GM10248 (cell line): Measurements from ENCODE around the gene NKX6-1.
A peak's percentile ranks its signal among the peaks of the same experiment; 100 is the strongest.

ENCODE experiments used
- CTCF ChIA-PET: fragments of 300-600 bp; sonication (Branson Sonifier 250); formaldehyde crosslinking; extraction: SDS; loops from one replicate; lab custom pipeline; 2021; ENCODE audit warnings: antibody characterized with exemption; lab: Yijun Ruan, JAX
- POLR2A ChIA-PET: fragments of 350-650 bp; sonication (Branson Sonifier 250); formaldehyde crosslinking; extraction: SDS; loops from one replicate; lab custom pipeline; 2020; ENCODE audit warnings: antibody characterized with exemption; lab: Yijun Ruan, JAX
- DNase-seq: peaks from one replicate; pipeline ENCODE4 v3.0.0; 2012; ENCODE audit errors: extremely low spot score
- TF ChIP-seq, protein P1 (sequence below): IDR thresholded peaks from 2 replicates; pipeline ENCODE4 v1.5.1; 2012; ENCODE audit warnings: mild to moderate bottlenecking, low read depth; ENCODE audit errors: extremely low read depth, missing control alignments, control extremely low read depth

The NKX6-1 gene

DNA sequence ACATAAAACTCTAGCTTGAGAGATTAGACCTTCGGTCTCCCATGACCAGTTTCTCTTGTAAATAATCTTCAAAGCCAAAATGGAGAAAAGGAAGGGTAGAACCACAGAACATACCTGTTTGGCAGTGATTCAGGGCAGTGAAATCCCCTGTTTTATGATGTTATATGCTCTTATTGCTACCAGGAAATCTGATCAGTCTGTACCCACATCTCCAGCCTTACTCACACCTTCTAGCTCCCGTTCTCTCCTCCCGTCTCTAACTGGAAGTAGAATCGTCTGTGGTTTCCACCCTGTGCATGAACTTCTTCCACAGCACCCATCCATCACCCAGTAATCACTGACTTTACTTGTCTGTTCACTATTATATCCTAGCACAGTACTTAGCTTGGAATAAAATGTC lies 42.9 kb downstream of the NKX6-1 start:
- CTCF ChIA-PET, result no interaction called here
- TF ChIP-seq, protein P1, sequence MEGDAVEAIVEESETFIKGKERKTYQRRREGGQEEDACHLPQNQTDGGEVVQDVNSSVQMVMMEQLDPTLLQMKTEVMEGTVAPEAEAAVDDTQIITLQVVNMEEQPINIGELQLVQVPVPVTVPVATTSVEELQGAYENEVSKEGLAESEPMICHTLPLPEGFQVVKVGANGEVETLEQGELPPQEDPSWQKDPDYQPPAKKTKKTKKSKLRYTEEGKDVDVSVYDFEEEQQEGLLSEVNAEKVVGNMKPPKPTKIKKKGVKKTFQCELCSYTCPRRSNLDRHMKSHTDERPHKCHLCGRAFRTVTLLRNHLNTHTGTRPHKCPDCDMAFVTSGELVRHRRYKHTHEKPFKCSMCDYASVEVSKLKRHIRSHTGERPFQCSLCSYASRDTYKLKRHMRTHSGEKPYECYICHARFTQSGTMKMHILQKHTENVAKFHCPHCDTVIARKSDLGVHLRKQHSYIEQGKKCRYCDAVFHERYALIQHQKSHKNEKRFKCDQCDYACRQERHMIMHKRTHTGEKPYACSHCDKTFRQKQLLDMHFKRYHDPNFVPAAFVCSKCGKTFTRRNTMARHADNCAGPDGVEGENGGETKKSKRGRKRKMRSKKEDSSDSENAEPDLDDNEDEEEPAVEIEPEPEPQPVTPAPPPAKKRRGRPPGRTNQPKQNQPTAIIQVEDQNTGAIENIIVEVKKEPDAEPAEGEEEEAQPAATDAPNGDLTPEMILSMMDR, result no peak
- POLR2A ChIA-PET, result no interaction called here
- no peak for DNase-seq

- CTCF ChIA-PET, result no interaction called here
- TF ChIP-seq, protein P1, result no peak
- DNase-seq, result no peak
- POLR2A ChIA-PET, result no interaction called here
Observed at GRCh38 chr4:84455697-84456096, 43.4 kb downstream of the NKX6-1 start.

DNA sequence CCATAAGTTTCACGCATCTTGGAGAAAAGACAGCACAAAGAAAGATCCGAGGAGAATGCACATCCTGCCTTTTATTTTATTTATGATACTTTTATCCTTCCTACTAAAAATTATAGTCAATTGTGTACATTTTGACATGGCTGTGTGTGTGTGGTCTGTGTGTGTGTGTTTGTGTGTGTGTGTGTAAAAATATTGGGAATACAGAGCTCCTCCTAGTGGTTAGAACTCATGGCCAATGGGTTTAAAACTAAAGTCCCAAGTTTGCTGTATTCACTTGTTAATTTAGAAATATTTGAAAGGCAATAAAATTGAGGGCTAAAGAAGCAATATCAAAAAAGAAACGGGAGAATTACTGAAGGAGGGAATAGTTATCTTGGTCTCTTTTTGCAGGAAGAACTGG lies 47.5 kb downstream of the NKX6-1 start:
- ChIA-PET CTCF (interaction anchor here (0.9 to 2.0 kb wide), 6 partner anchors 10 to 807 kb away, joined by 3 to 10 read pairs (median 5); no protein-coding TSS in a partner anchor), POLR2A (no interaction called here)
- DNase-seq, result no peak
- TF ChIP-seq, protein P1, result peak; percentile 10

DNA sequence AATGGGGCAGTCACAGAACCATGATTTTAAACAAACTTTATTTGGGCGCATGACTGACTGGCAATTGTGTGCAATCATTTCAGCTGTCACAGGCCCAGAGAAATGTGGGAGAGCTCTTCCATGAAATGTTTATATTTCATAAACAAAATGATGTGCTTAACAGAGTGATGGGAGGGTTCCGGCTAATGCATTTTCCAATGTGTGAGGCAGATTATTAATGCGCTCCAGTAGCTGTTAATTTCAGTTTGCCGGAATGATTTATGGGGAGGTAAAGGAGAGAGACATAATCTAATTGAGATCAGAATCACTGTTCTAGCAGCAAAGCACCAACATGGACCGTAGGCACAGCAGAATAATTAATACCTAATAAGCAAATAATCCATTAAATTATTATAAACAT lies 55.6 kb downstream of the NKX6-1 start:
- ChIA-PET POLR2A (no interaction called here), CTCF (interaction anchor here (1.2 kb wide), 1 partner anchor 92 kb away, joined by 4 read pairs; no protein-coding TSS in a partner anchor)
- DNase-seq, result no peak
- TF ChIP-seq, protein P1, result no peak

DNA sequence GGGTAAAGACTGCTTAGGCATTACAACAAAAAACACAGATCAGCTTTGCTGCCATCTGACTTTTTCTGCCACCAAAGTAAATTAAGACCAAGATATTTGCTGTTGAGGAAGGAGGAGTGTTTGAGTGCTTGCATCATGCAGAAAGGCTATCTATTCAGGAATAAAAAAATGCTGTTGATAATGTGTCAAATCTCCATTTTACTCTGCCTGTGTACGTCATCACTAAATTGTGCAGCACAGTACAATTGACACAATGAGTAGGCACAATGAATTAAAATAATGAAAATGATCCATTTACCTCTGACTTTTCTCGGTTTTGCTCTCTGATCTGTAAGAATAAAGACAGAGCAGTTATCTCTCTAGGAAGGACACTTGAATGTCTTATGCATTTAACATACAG lies 56.3 kb downstream of the NKX6-1 start:
- DNase-seq, result no peak
- CTCF ChIA-PET, result no interaction called here
- TF ChIP-seq, protein P1, result no peak
- POLR2A ChIA-PET, result no interaction called here
